OCI-LY7 (cell line): ENCODE results near the gene CORO2A. TPM values are rescaled to one million over a fixed set of nuclear protein-coding genes. Genes with fewer than 3 reads are reported as not detected.

ENCODE experiments used
- BruUV-seq: library from RNA; stranded (reverse); fragments of 400-500 nt; replicated peaks from 2 replicates; lab custom pipeline; 2021; lab: Mats Ljungman, UMichigan
- CTCF ChIA-PET: fragments of 300-600 bp; sonication (Branson Sonifier 250); formaldehyde crosslinking; loops from one replicate; lab custom pipeline; 2022; ENCODE audit warnings: antibody characterized with exemption; ENCODE audit not compliant: unreplicated experiment; lab: Charles Lee
- POLR2A ChIA-PET: fragments of 300-600 bp; sonication (Branson Sonifier 250); formaldehyde crosslinking; loops from one replicate; lab custom pipeline; 2022; ENCODE audit warnings: antibody characterized with exemption; lab: Charles Lee
- DNase-seq: peaks from one replicate; pipeline ENCODE4 v3.0.0-alpha.2; 2015; ENCODE audit warnings: low spot score
- H2AFZ ChIP-seq: fragments of 200-600 bp; sonication (generic), shearing (Covaris generic); 2 replicates; pipeline ENCODE4 v1.6.1; 2014; ENCODE audit warnings: mild to moderate bottlenecking, antibody characterized with exemption, low read length, moderate library complexity
- H3K27ac ChIP-seq: fragments of 200-600 bp; sonication (generic); 2 replicates; pipeline ENCODE4 v1.5.1; 2014; ENCODE audit warnings: mixed run types, low read depth, mild to moderate bottlenecking, moderate library complexity, low read length, inconsistent platforms; ENCODE audit not compliant: poor library complexity, severe bottlenecking
- H3K36me3 ChIP-seq: fragments of 200-600 bp; sonication (generic); 2 replicates; pipeline ENCODE4 v1.6.1; 2014; ENCODE audit warnings: mild to moderate bottlenecking, antibody characterized with exemption, low read length, moderate library complexity, mixed read lengths; ENCODE audit not compliant: insufficient read depth
- H3K4me1 ChIP-seq: fragments of 200-600 bp; sonication (generic); 2 replicates; pipeline ENCODE4 v1.5.1; 2014; ENCODE audit warnings: mild to moderate bottlenecking, low read length; ENCODE audit not compliant: insufficient read depth, poor library complexity, severe bottlenecking
- H3K4me2 ChIP-seq: fragments of 200-600 bp; sonication (generic); 2 replicates; pipeline ENCODE4 v1.6.1; 2014; ENCODE audit warnings: mild to moderate bottlenecking, low read length
- H3K4me3 ChIP-seq: fragments of 200-600 bp; sonication (generic); 2 replicates; pipeline ENCODE4 v1.5.1; 2014; ENCODE audit warnings: mild to moderate bottlenecking, low read depth, low read length; ENCODE audit not compliant: poor library complexity, severe bottlenecking
- H3K79me2 ChIP-seq: fragments of 200-600 bp; sonication (generic); 2 replicates; pipeline ENCODE4 v1.6.1; 2016; ENCODE audit warnings: low read depth, mild to moderate bottlenecking, low read length, moderate library complexity, mixed read lengths; ENCODE audit not compliant: insufficient read depth
- H3K9me2 ChIP-seq: fragments of 200-600 bp; sonication (generic); 2 replicates; pipeline ENCODE4 v1.6.1; 2016; ENCODE audit warnings: mild to moderate bottlenecking, low read length, mixed read lengths; ENCODE audit not compliant: insufficient read depth
- H3K9me3 ChIP-seq: fragments of 200-600 bp; sonication (generic); 2 replicates; pipeline ENCODE4 v1.6.1; 2014; ENCODE audit warnings: mild to moderate bottlenecking, mixed run types, low read length, mixed read lengths
- H4K20me1 ChIP-seq: fragments of 200-600 bp; sonication (generic); 2 replicates; pipeline ENCODE4 v1.6.1; 2014; ENCODE audit warnings: mild to moderate bottlenecking, antibody characterized with exemption, low read length, moderate library complexity, mixed read lengths; ENCODE audit not compliant: insufficient read depth
- CTCF ChIP-seq: fragments of 200-600 bp; sonication (generic); conservative IDR thresholded peaks from 2 replicates; pipeline ENCODE4 v1.5.1; 2014; ENCODE audit warnings: mild to moderate bottlenecking, antibody characterized with exemption, low read length, moderate library complexity, mixed read lengths
- EZH2phosphoT487 ChIP-seq: fragments of 200-600 bp; sonication (generic); IDR thresholded peaks from 2 replicates; pipeline ENCODE4 v1.6.1; 2018; ENCODE audit warnings: low read depth, borderline replicate concordance, mild to moderate bottlenecking, mixed run types, antibody characterized with exemption, low read length, moderate library complexity, mixed read lengths
- intact Hi-C: fragments of 100-400 bp; cut with micrococcal nuclease; formaldehyde crosslinking; loops from one replicate; pipeline ENCODE4 v1.10.0; 2022; ENCODE audit not compliant: unreplicated experiment
- total RNA-seq, 2 experiments: library from RNA; depleted of rRNA in 1 of 2; stranded (reverse); fragments of >200 nt in 1 of 2; shearing (Covaris generic) in 1 of 2; gene quantifications; 2 replicates each; pipeline ENCODE4 v1.2.3, GENCODE V29; 2014 to 2022

Gene CORO2A
- total RNA-seq, 2 experiments from 2014 or later = 1.8 to 3.9 TPM

- Histone ChIP-seq H3K4me3 (no peak overlapping the region), H3K79me2 (no peaks in the 10 kb centered on the region), H4K20me1 (no peaks in the 10 kb centered on the region), H3K27ac (no peak overlapping the region), H2AFZ (no peak overlapping the region), H3K9me2 (no peaks in the 10 kb centered on the region), H3K36me3 (no peaks in the 10 kb centered on the region), H3K4me1 (no peaks in the 10 kb centered on the region), H3K4me2 (no peak overlapping the region), H3K9me3 (no peaks in the 10 kb centered on the region)
- CTCF ChIA-PET = no interaction called here
- intact Hi-C loops = no loop called here
- no TSS peak for BruUV-seq
- POLR2A ChIA-PET = interaction anchor here (0.5 to 1.1 kb wide), 3 partner anchors 13 to 320 kb away, joined by 3 read pairs; no protein-coding TSS in a partner anchor
- TF ChIP-seq EZH2phosphoT487 = no peak
- no peak for TF ChIP-seq CTCF
- DNase-seq = no peak
Observed at GRCh38 chr9:98159301-98159700, 33.1 kb downstream of the CORO2A start.

DNA sequence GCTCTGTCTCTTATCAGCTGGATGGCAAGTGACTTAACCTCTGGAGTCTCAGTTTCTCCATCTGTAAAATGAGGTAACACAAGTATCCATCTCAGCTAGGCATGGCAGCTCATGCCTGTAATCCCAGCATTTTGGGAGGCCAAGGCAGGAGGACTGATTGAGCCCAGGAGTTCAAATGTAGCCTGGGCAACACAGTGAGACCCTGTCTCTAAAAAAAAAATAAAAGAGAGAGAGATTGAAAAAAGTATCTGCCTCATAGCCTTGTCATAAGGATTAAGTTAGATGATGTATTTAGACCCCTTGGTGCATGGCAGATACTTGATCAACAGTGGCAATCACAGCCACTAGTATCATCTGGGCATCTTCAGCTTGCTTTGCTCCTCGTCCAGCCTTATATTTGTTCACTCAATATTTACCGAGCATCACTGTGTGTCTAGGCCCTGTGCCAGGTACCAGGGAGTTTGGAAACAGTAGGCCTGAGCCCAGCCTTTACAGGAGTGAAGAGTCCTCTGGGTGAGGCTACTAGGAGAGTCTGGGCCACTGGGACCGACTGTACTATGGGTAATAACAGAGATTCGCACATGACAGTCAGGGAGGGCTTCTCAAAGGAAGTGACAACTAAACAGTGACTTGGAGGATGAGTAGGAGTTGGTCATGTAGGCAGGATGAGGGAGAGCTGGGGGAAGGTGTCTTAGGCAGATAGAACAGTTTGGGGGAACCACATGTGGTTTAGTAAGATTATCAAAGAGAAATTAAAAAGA, 34.2 kb downstream of the CORO2A start:
- BruUV-seq = no TSS peak
- no peak overlapping the region for H3K4me2 ChIP-seq
- no peak overlapping the region for H3K27ac ChIP-seq
- no peaks in the 10 kb centered on the region for H3K36me3 ChIP-seq
- intact Hi-C loops = no loop called here
- no peaks in the 10 kb centered on the region for H3K9me3 ChIP-seq
- H3K79me2 ChIP-seq = no peaks in the 10 kb centered on the region
- ChIA-PET POLR2A (interaction anchor here (0.9 to 1.3 kb wide), 3 partner anchors 10 to 70 kb away, joined by 3 to 5 read pairs (median 4); no protein-coding TSS in a partner anchor), CTCF (no interaction called here)
- DNase-seq = no peak
- H2AFZ ChIP-seq = no peak overlapping the region
- H3K9me2 ChIP-seq = no peaks in the 10 kb centered on the region
- TF ChIP-seq EZH2phosphoT487 = no peak
- TF ChIP-seq CTCF = no peak
- no peaks in the 10 kb centered on the region for H3K4me1 ChIP-seq
- no peak overlapping the region for H3K4me3 ChIP-seq
- H4K20me1 ChIP-seq = no peaks in the 10 kb centered on the region

GRCh38 chr9:98157372-98157771, 35.1 kb downstream of the CORO2A start:
- Histone ChIP-seq H3K9me2 (no peaks in the 10 kb centered on the region), H3K9me3 (no peaks in the 10 kb centered on the region), H3K36me3 (no peaks in the 10 kb centered on the region), H3K79me2 (no peaks in the 10 kb centered on the region), H3K4me2 (no peak overlapping the region), H2AFZ (no peak overlapping the region), H3K4me3 (no peak overlapping the region), H3K27ac (no peak overlapping the region), H4K20me1 (no peaks in the 10 kb centered on the region), H3K4me1 (no peaks in the 10 kb centered on the region)
- no peak for TF ChIP-seq CTCF
- BruUV-seq = no TSS peak
- CTCF ChIA-PET = no interaction called here
- DNase-seq = no peak
- intact Hi-C loops = no loop called here
- POLR2A ChIA-PET = interaction anchor here (0.6 to 1.3 kb wide), 3 partner anchors 9 to 69 kb away, joined by 3 to 5 read pairs (median 4); no protein-coding TSS in a partner anchor
